Neural cell (in vitro differentiated cells): ENCODE results near the gene MAP4K5.

Experiments used
- CTCF ChIP-seq: fragments of 450-650 bp; IDR thresholded peaks from 2 replicates; pipeline ENCODE4 v1.5.1; 2014; ENCODE audit warnings: antibody characterized with exemption, mild to moderate bottlenecking, moderate library complexity; ENCODE audit not compliant: poor library complexity, severe bottlenecking
- POLR2AphosphoS5 ChIP-seq: IDR thresholded peaks from 2 replicates; pipeline ENCODE4 v1.6.1; 2012
- TF ChIP-seq, protein P1 (sequence below): IDR thresholded peaks from 2 replicates; pipeline ENCODE4 v1.6.1; 2012; ENCODE audit warnings: borderline replicate concordance

- TF ChIP-seq CTCF, result no peak
- TF ChIP-seq, protein P1, sequence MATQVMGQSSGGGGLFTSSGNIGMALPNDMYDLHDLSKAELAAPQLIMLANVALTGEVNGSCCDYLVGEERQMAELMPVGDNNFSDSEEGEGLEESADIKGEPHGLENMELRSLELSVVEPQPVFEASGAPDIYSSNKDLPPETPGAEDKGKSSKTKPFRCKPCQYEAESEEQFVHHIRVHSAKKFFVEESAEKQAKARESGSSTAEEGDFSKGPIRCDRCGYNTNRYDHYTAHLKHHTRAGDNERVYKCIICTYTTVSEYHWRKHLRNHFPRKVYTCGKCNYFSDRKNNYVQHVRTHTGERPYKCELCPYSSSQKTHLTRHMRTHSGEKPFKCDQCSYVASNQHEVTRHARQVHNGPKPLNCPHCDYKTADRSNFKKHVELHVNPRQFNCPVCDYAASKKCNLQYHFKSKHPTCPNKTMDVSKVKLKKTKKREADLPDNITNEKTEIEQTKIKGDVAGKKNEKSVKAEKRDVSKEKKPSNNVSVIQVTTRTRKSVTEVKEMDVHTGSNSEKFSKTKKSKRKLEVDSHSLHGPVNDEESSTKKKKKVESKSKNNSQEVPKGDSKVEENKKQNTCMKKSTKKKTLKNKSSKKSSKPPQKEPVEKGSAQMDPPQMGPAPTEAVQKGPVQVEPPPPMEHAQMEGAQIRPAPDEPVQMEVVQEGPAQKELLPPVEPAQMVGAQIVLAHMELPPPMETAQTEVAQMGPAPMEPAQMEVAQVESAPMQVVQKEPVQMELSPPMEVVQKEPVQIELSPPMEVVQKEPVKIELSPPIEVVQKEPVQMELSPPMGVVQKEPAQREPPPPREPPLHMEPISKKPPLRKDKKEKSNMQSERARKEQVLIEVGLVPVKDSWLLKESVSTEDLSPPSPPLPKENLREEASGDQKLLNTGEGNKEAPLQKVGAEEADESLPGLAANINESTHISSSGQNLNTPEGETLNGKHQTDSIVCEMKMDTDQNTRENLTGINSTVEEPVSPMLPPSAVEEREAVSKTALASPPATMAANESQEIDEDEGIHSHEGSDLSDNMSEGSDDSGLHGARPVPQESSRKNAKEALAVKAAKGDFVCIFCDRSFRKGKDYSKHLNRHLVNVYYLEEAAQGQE, result no peak
- TF ChIP-seq POLR2AphosphoS5, result no peak
Observed at GRCh38 chr14:50529288-50530179, 2.8 kb downstream of the MAP4K5 start.
